Germinal center (tissue), 1 donor: ENCODE results near the gene TTC8.

Source experiments
- DNase-seq: peaks from one replicate; pipeline ENCODE4 v3.0.0; 2012; ENCODE audit warnings: mixed read lengths, low spot score

TTC8 gene

GRCh38 chr14:88868558-88869159 lies 44.2 kb downstream of the TTC8 start:
- DNase-seq = no peak

GRCh38 chr14:88870777-88871176 lies 46.3 kb downstream of the TTC8 start:
- DNase-seq = no peak

- no peak for DNase-seq
These were observed 47.0 kb downstream of the TTC8 start for GRCh38 chr14:88871429-88871828.

- DNase-seq = no peak
These were observed 48.5 kb downstream of the TTC8 start for GRCh38 chr14:88872976-88873375.

- DNase-seq = no peak
These were observed 52.7 kb downstream of the TTC8 start for GRCh38 chr14:88877192-88877591.

GRCh38 chr14:88879022-88879421 lies 54.6 kb downstream of the TTC8 start:
- no peak for DNase-seq

- no peak for DNase-seq
These were observed 57.8 kb downstream of the TTC8 start for GRCh38 chr14:88882236-88882635.

- DNase-seq = no peak
These were observed 70.7 kb downstream of the TTC8 start for GRCh38 chr14:88895116-88895515.

- DNase-seq = no peak
These were observed 76.7 kb downstream of the TTC8 start for GRCh38 chr14:88901189-88901588.

GRCh38 chr14:88901991-88902390 lies 77.5 kb downstream of the TTC8 start:
- DNase-seq = no peak

GRCh38 chr14:88902850-88903249 lies 78.4 kb downstream of the TTC8 start:
- DNase-seq = no peak

GRCh38 chr14:88904206-88904647 lies 79.8 kb downstream of the TTC8 start:
- no peak for DNase-seq

GRCh38 chr14:88904864-88905263 lies 80.4 kb downstream of the TTC8 start:
- DNase-seq = no peak

- no peak for DNase-seq
These were observed 83.8 kb downstream of the TTC8 start for GRCh38 chr14:88908216-88908615.

GRCh38 chr14:88910386-88910785 lies 85.9 kb downstream of the TTC8 start:
- no peak for DNase-seq

GRCh38 chr14:88911809-88912208 lies 87.4 kb downstream of the TTC8 start:
- no peak for DNase-seq

GRCh38 chr14:88914956-88915355 lies 90.5 kb downstream of the TTC8 start:
- no peak for DNase-seq

GRCh38 chr14:88919502-88919901 lies 95.1 kb downstream of the TTC8 start:
- no peak for DNase-seq
